ENCODE data around the gene IARS2. TPM values are rescaled to one million over a fixed set of nuclear protein-coding genes. Genes with fewer than 3 reads are reported as not detected.

The IARS2 gene
- total RNA-seq, 6 donors from 2014 or later: 17.8 to 66.7 (median 48.8) TPM

GRCh38 chr1:220144051-220144450 lies 50.1 kb downstream of the IARS2 start:
- no peak overlapping the region for H3K4me3 ChIP-seq
- DNase-seq (no peak), ATAC-seq (ENCODE audit: low FRiP score in 2 of 2) (no peak)
- TF ChIP-seq POLR2AphosphoS5 (IDR thresholded peaks at IDR 0.05): no peak
- TF ChIP-seq EP300 (IDR thresholded peaks at IDR 0.05): no peak
- TF ChIP-seq, protein P1, sequence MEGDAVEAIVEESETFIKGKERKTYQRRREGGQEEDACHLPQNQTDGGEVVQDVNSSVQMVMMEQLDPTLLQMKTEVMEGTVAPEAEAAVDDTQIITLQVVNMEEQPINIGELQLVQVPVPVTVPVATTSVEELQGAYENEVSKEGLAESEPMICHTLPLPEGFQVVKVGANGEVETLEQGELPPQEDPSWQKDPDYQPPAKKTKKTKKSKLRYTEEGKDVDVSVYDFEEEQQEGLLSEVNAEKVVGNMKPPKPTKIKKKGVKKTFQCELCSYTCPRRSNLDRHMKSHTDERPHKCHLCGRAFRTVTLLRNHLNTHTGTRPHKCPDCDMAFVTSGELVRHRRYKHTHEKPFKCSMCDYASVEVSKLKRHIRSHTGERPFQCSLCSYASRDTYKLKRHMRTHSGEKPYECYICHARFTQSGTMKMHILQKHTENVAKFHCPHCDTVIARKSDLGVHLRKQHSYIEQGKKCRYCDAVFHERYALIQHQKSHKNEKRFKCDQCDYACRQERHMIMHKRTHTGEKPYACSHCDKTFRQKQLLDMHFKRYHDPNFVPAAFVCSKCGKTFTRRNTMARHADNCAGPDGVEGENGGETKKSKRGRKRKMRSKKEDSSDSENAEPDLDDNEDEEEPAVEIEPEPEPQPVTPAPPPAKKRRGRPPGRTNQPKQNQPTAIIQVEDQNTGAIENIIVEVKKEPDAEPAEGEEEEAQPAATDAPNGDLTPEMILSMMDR (IDR thresholded peaks at IDR 0.05): no peak
- TF ChIP-seq POLR2A (IDR thresholded peaks at IDR 0.05): no peak
- no peaks in the 10 kb centered on the region for H3K27me3 ChIP-seq
- WGBS, 2 donors: 90 to 97% methylated on average over 5 of the region's 5 CpGs
- peaks cover 3 to 80% (median 32%) of the 10 kb centered on the region in 4 donors for H3K36me3 ChIP-seq
- H3K4me1 ChIP-seq: no peaks in the 10 kb centered on the region
- H3K27ac ChIP-seq: no peak overlapping the region
- no peaks in the 10 kb centered on the region for H3K9me3 ChIP-seq

GRCh38 chr1:220149742-220150141 lies 55.8 kb downstream of the IARS2 start:
- TF ChIP-seq EP300 (IDR thresholded peaks at IDR 0.05) (no peak), POLR2AphosphoS5 (IDR thresholded peaks at IDR 0.05) (no peak), POLR2A (IDR thresholded peaks at IDR 0.05) (no peak)
- TF ChIP-seq, protein P1 (IDR thresholded peaks at IDR 0.05): no peak
- no peak overlapping the region for H3K4me3 ChIP-seq
- ATAC-seq (ENCODE audit: low FRiP score in 2 of 2) (no peak), DNase-seq (no peak)
- H3K36me3 ChIP-seq: peaks cover 3 to 79% (median 12%) of the 10 kb centered on the region in 4 donors
- H3K4me1 ChIP-seq: no peaks in the 10 kb centered on the region
- no peaks in the 10 kb centered on the region for H3K9me3 ChIP-seq
- H3K27ac ChIP-seq: peak overlapping the region in 2 of 4 donors; percentile 1 to 26
- 96 to 100% methylated on average over 1 of the region's 1 CpG for WGBS, 2 donors
- H3K27me3 ChIP-seq: no peaks in the 10 kb centered on the region

- H3K4me3 ChIP-seq: no peak overlapping the region
- no peaks in the 10 kb centered on the region for H3K9me3 ChIP-seq
- WGBS, 2 donors: 61 to 69% methylated on average over 3 of the region's 3 CpGs
- H3K4me1 ChIP-seq: no peaks in the 10 kb centered on the region
- ATAC-seq (ENCODE audit: low FRiP score in 2 of 2) (peak in 1 of 2 donors; percentile 59), DNase-seq (no peak)
- no peak overlapping the region for H3K27ac ChIP-seq
- peaks cover 7 to 81% (median 24%) of the 10 kb centered on the region in 4 donors for H3K36me3 ChIP-seq
- TF ChIP-seq POLR2A (IDR thresholded peaks at IDR 0.05): no peak
- no peak for TF ChIP-seq POLR2AphosphoS5 (IDR thresholded peaks at IDR 0.05)
- TF ChIP-seq, protein P1 (IDR thresholded peaks at IDR 0.05): no peak
- no peak for TF ChIP-seq EP300 (IDR thresholded peaks at IDR 0.05)
- no peaks in the 10 kb centered on the region for H3K27me3 ChIP-seq
Observed at GRCh38 chr1:220151454-220151853, 57.5 kb downstream of the IARS2 start.

GRCh38 chr1:220153147-220153546 lies 59.2 kb downstream of the IARS2 start:
- ATAC-seq (ENCODE audit: low FRiP score in 2 of 2) (no peak), DNase-seq (no peak)
- no peak overlapping the region for H3K27ac ChIP-seq
- no peaks in the 10 kb centered on the region for H3K4me1 ChIP-seq
- H3K4me3 ChIP-seq: no peak overlapping the region
- H3K27me3 ChIP-seq: no peaks in the 10 kb centered on the region
- no peaks in the 10 kb centered on the region for H3K9me3 ChIP-seq
- H3K36me3 ChIP-seq: peaks cover 3 to 79% (median 30%) of the 10 kb centered on the region in 4 donors
- TF ChIP-seq POLR2A (IDR thresholded peaks at IDR 0.05) (no peak), EP300 (IDR thresholded peaks at IDR 0.05) (no peak), POLR2AphosphoS5 (IDR thresholded peaks at IDR 0.05) (no peak)
- TF ChIP-seq, protein P1 (IDR thresholded peaks at IDR 0.05): no peak

GRCh38 chr1:220156620-220157146 lies 62.8 kb downstream of the IARS2 start:
- Histone ChIP-seq H3K27me3 (no peaks in the 10 kb centered on the region), H3K4me1 (no peaks in the 10 kb centered on the region), H3K4me3 (no peak overlapping the region), H3K27ac (no peak overlapping the region), H3K36me3 (peaks cover 3 to 81% (median 34%) of the 10 kb centered on the region in 4 donors), H3K9me3 (no peaks in the 10 kb centered on the region)
- 93 to 97% methylated on average over 4 of the region's 4 CpGs for WGBS, 2 donors
- TF ChIP-seq POLR2AphosphoS5 (IDR thresholded peaks at IDR 0.05) (no peak), EP300 (IDR thresholded peaks at IDR 0.05) (no peak), POLR2A (IDR thresholded peaks at IDR 0.05) (no peak)
- TF ChIP-seq, protein P1 (IDR thresholded peaks at IDR 0.05): no peak
- no peak for DNase-seq
- no peak for ATAC-seq (ENCODE audit: low FRiP score in 2 of 2)
